Mononuclear cell (primary cell): ENCODE measurements around the gene TMEM121. TPM values are rescaled to one million over a fixed set of nuclear protein-coding genes. Genes with fewer than 3 reads are reported as not detected.

Experiments used
- H3K27me3 ChIP-seq: 2 replicates; pipeline ENCODE4 v1.6.0; 2011; ENCODE audit warnings: low read length, control low read depth; ENCODE audit not compliant: insufficient read depth
- H3K4me1 ChIP-seq: 2 replicates; pipeline ENCODE4 v1.5.1; 2011; ENCODE audit warnings: mild to moderate bottlenecking, low read length, control low read depth; ENCODE audit not compliant: insufficient read depth
- H3K4me3 ChIP-seq: 2 replicates; pipeline ENCODE4 v1.5.1; 2011; ENCODE audit warnings: mild to moderate bottlenecking, low read length, moderate library complexity
- H3K9me3 ChIP-seq: 2 replicates; pipeline ENCODE4 v1.5.1; 2011; ENCODE audit warnings: low read depth, mild to moderate bottlenecking, control low read depth, low read length
- total RNA-seq: library from RNA; depleted of rRNA; stranded (reverse); fragments of >200 nt; gene quantifications from one replicate; pipeline ENCODE4 v1.2.3, GENCODE V29; 2012

The TMEM121 gene
- total RNA-seq, 1 donor: 1.5 TPM

DNA sequence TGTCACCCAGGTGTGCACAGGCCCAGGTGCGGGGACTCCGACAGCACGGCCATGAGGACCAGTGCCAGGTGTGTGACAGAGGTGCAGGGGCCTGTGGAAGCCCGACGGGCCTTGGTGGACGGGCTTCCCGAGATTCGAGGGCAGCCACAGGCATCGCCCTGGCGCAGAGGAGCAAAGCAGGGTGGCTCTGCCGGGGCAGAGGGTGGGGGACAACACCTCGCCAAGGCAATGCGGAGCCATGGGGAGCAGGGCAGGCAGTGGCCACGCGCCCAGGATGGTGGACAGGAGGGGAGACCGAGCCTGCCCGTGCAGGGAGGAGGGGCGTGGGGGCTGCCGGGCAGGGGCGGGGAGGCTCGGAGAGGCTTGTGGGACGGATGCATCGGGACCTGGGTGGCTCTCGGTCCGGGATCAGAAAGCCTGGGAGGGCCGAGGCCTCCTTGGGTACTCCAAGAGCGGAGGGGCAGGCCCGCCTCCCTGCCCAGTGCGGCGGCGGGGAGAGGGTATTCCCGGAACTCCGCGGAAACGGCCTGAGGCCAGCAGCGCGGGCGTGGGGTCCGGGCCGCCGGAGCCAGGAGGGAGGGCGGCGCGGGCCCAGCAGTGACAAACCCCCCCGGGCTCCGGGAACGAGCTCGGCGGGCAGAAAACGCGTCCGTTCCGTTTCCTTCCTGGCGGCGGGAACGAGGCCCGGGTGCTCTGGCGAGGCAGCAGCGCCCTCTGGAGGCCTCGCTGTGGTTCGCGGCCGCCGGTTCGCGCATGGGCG is 1.6 kb downstream of the TMEM121 start:
- peaks cover 37% of the 10 kb centered on the region for H3K4me1 ChIP-seq
- peak overlapping the region; percentile 28 for H3K4me3 ChIP-seq
- H3K27me3 ChIP-seq: peaks cover 27% of the 10 kb centered on the region
- no peaks in the 10 kb centered on the region for H3K9me3 ChIP-seq

DNA sequence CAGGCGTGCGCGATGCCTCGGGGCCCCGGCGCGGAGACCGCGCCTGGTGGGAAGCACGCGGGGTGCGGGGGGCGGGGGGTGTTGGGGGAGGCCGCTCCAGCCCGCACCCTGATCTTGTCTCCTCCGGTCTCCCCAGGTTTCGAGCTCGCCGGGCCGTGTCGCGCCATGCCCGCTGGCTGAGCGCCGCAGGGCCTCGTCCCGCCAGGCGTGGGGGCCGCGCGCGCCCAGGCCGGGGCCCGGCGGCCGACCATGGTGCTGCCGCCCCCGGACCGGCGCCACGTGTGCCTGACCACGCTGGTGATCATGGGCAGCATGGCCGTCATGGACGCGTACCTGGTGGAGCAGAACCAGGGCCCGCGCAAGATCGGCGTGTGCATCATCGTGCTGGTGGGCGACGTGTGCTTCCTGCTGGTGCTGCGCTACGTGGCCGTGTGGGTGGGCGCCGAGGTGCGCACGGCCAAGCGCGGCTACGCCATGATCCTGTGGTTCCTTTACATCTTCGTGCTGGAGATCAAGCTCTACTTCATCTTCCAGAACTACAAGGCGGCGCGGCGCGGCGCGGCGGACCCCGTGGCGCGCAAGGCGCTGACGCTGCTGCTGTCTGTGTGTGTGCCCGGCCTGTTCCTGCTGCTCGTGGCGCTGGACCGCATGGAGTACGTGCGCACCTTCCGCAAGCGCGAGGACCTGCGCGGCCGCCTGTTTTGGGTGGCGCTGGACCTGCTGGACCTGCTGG is 2.4 kb downstream of the TMEM121 start:
- Histone ChIP-seq H3K4me3 (no peak overlapping the region), H3K4me1 (peaks cover 38% of the 10 kb centered on the region), H3K9me3 (no peaks in the 10 kb centered on the region), H3K27me3 (peaks cover 27% of the 10 kb centered on the region)

DNA sequence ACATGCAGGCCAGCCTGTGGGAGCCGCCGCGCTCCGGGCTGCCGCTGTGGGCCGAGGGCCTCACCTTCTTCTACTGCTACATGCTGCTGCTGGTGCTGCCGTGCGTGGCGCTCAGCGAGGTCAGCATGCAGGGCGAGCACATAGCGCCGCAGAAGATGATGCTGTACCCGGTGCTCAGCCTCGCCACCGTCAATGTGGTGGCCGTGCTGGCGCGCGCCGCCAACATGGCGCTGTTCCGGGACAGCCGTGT is 2.9 kb downstream of the TMEM121 start:
- Histone ChIP-seq H3K4me3 (no peak overlapping the region), H3K9me3 (no peaks in the 10 kb centered on the region), H3K27me3 (peaks cover 24% of the 10 kb centered on the region), H3K4me1 (peaks cover 38% of the 10 kb centered on the region)

DNA sequence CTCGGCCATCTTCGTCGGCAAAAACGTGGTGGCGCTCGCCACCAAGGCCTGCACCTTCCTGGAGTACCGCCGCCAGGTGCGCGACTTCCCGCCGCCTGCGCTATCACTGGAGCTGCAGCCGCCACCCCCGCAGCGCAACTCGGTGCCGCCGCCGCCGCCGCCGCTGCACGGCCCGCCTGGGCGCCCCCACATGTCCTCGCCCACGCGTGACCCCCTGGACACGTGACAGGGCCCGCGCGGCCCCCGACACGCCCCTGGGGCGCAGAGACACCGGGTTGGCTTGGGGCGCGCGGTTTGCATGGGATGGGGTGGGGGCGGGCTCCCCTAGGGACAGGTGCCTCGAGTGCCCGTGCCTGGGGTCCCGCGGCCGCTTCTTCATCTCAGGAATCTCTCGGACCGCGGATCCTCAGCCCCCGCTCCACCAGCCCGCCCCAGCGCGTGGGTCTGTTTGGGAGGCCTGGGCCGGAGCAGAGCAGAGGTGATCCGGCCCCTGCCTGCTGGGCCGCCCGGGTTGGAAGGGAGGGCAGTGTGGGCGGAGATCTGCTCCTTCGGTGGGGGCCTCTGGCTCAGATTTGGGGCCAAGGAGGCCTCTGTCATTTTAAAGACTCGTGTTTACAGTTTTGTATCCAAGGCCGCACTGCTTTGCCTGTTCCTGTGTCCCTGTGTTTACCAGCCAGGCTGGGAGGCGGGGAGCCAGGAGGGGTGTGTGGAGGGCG is 3.3 kb downstream of the TMEM121 start:
- Histone ChIP-seq H3K4me3 (no peak overlapping the region), H3K27me3 (peaks cover 22% of the 10 kb centered on the region), H3K9me3 (no peaks in the 10 kb centered on the region), H3K4me1 (peaks cover 38% of the 10 kb centered on the region)

DNA sequence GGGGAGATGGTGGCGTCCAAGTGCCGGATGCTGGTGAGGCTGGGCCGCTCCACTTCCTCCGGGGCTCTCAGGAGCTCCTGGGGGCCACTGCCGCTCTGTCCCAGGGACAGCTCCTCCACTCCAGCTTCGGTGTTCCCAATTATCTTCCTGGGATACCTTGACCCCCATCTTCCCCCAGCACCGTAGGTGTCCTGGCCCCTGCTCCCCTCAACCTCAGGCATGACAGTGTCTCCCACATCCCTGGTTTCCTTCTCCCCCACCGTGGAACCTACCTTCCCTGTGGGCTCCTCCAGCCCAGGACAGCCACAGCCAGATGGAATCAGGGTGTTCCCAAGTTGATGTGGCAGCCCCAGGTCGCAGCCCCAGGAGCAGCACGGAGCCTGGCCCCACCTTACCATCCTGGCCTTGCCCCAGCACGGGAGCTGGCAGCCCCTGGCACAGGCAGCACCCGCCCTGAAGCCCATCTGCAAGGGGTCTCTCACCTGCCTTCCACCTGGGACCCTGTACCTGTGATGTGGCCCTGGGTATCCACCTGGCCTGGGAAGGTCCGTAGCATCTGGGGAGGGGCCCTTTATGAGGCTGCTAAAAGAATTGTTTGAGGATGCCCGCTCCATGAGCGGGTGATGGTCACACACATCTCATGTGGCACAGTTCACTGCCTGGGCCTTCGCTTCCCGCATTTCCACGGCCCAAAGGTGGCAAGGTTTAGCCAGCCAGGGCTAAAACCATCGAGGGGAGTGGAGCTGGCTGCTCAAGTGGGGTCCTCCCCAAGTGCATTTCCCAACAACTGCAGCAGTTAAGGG is 4.1 kb downstream of the TMEM121 start:
- Histone ChIP-seq H3K9me3 (no peaks in the 10 kb centered on the region), H3K27me3 (peaks cover 18% of the 10 kb centered on the region), H3K4me1 (peaks cover 38% of the 10 kb centered on the region), H3K4me3 (no peak overlapping the region)

DNA sequence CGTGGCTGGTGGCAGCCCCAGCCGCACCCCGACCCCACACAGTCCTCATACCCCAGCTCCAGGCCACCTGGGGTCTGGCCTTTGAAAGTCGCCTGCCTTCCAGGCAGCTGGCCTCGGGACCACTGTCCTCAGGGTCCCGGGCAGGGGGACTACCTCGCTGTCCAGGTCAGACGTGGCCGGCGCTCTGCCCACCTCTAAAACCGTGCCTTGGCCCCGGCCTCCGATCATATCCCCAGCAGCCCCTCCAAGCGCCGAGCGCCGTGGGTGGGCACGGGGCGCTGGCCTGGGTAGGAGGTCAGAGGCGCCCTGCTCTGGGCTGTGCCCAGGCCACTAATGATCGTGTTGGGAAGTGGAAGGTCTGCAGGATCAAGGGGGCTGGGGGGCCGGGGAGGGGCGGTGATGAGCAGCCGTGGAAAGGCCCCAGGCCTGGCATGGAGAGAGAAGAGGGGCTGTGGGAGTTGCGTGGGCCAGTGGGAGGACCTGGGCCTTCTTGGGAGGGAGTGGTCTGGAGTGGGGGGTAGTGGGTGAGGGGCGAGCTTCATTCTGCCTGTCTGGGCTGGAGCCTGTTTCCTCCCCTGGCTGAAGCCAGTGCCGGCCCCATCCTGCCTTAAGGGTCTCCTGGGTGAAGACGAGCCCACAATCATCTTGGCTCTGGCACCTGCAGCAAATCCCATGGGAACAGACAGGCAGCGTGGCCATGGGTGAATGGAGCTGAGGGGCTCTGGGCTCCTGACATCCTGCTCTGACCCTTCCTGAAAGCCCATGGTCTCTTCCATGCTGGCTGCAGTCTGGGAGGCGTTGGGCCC is 4.9 kb downstream of the TMEM121 start:
- Histone ChIP-seq H3K4me1 (peaks cover 38% of the 10 kb centered on the region), H3K4me3 (no peak overlapping the region), H3K27me3 (peaks cover 14% of the 10 kb centered on the region), H3K9me3 (no peaks in the 10 kb centered on the region)

DNA sequence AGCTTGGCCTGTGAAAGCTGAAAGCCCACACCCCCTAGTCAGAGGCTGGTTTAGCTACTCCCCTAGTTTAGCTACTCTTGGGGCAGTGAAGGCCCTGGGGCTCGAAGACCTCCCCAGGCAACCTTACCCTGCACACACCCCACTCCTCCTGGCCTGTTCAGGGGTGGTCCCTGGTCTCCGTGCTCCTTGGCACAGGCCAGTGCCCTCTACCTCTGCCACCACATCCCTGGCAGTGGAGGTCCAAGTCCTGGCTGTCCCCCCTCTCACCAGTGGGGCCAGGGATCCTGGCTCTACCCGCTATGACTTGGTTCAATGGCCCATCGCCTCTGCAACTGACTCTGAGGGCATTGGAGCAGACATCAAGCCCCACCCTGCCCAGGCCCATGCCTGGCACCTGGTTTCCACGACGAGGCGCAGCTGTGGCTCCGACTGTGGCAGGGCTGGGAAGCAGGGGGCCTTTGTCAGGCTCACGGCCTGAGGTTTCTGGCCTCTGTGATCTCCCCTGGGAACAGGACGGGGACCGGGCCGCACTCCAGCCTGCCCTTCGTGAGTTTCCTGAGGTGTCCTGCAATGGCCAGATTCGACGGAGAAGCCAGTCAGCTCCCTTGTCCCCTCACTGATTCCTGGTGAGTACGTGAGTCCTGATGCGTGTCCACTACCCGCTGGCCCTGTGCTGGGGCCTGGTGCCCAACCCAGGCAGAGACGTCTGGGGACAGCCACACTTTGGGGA is 5.7 kb downstream of the TMEM121 start:
- Histone ChIP-seq H3K4me1 (peaks cover 34% of the 10 kb centered on the region), H3K9me3 (no peaks in the 10 kb centered on the region), H3K27me3 (peaks cover 12% of the 10 kb centered on the region), H3K4me3 (no peak overlapping the region)

DNA sequence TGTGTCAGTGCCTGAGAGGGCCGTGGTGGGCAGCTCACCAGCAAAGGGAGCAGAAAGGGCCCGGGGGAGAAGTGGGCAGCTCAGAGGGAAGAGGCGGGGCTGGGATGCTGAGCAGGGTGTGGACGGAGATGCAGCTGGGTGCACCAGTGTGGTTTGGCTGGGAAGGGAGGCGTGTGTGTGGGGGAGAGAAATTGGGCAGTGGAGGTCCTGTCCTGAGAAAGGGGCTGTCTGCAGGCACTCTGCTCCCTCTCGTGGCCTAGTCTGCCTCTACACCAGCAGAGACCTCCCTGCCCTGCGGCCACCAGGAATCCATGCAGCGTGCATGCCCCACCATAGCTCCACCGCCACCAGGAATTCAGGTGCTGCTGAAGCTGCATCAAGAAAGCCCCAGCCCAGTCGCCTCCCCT is 6.4 kb downstream of the TMEM121 start:
- Histone ChIP-seq H3K27me3 (peaks cover 7% of the 10 kb centered on the region), H3K4me1 (peaks cover 28% of the 10 kb centered on the region), H3K9me3 (no peaks in the 10 kb centered on the region), H3K4me3 (no peak overlapping the region)

DNA sequence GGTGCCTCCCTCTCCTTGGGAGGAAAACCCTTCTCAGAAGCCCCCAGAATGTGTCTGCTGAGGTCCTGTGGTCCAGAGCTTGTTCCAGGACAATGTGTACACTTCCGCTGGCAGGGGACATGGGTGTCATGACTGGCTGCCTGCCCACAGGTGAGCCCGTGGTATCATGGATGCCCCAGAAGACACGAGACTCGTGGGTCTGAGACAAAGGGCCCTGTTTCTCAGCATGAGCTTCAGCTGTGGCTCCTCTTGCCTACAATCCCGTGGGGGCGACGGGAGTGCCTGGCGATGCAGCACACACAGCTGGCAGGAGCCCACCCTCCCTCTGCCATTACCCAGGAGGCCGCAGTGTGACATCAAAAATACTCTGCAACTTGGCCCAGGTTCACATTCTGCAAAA is 7.0 kb downstream of the TMEM121 start:
- Histone ChIP-seq H3K9me3 (no peaks in the 10 kb centered on the region), H3K4me1 (peaks cover 25% of the 10 kb centered on the region), H3K4me3 (no peak overlapping the region), H3K27me3 (peaks cover 6% of the 10 kb centered on the region)

DNA sequence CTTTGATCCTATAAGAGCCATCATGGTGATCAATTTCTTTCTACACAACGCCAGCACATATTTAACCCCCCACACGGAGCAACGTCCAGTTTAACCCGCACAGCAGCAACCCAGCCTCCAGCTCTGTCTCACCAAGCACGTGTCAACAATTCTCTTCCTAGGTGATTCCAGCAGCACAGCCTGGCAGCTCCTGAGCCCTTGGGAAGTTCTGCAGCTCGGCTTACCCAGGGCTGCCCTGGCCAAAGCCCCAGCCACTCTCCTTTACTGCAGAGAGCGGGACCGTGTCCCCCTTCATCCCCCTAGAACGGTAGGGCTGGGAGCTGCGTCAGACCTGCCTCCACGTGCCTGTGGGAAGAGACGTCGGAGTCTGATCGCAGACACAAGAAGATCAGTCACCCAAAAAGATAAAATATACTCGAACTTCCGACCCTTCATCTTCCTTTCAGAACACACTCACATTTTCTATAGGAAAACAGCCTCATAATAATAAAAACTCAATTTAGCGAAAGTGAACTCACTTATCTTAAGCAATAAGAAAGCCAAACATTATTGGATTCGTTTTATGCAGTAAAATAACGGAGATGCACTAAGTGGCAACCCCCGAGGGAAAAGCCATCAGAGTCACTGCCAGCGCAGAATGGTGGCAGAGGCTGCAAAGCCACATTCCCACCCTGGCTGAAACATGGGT is 7.6 kb downstream of the TMEM121 start:
- H3K27me3 ChIP-seq: peaks cover 3% of the 10 kb centered on the region
- no peaks in the 10 kb centered on the region for H3K9me3 ChIP-seq
- H3K4me3 ChIP-seq: no peak overlapping the region
- peaks cover 21% of the 10 kb centered on the region for H3K4me1 ChIP-seq

DNA sequence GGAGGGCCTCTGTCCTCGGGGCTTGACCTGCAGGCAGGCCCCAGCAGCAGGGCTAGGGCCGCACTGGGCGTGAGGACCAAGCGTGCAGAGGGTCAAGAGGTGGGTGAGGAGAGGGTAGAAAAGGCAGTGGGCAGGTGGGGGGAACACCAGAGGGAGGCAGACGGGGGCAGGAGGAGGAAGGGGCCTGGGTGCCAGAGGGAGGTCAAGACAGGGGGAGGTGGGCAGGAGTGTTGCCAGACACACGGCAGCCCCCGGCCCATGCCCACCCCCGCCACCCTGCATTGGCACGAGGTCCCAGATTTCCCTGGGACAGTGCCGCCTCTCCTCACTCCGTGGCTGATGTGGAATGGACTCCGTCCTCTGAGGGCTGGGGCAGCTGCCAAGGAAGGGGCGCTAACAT is 8.2 kb downstream of the TMEM121 start:
- no peaks in the 10 kb centered on the region for H3K9me3 ChIP-seq
- no peak overlapping the region for H3K4me3 ChIP-seq
- no peaks in the 10 kb centered on the region for H3K27me3 ChIP-seq
- H3K4me1 ChIP-seq: peaks cover 15% of the 10 kb centered on the region

DNA sequence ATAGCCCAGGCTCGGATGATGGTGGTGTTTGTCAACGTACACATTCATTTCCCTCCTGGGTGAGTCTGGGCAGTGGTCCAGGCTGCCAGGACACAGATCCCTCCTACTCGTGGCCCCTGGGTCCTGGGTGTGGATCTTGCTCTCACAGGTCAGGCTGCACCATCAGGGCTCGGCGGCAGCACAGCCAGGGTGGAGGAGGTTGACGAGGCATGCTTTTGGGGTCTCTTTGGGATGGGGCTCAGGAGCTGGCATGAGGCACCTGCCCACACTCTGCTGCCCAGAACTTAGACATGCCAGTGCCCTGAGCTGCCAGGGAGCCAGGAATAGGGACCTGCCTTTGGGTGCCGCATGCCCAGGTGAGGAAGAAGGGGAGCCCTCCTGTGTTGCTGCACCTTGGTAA is 9.7 kb downstream of the TMEM121 start:
- no peaks in the 10 kb centered on the region for H3K27me3 ChIP-seq
- H3K9me3 ChIP-seq: no peaks in the 10 kb centered on the region
- no peak overlapping the region for H3K4me3 ChIP-seq
- H3K4me1 ChIP-seq: peaks cover 14% of the 10 kb centered on the region
